GM18502 (cell line): ENCODE results near the gene SLC22A12.
"Not testable (repeated sequence)": the region's sequence is repeated elsewhere in the genome, so short reads cannot be mapped to it uniquely, and the experiment has no call there.

Source experiments
- ATAC-seq: cut with Tn5 transposase; IDR thresholded peaks from one replicate; pipeline ENCODE4 v1.9.1; 2021; ENCODE audit warnings: mild to moderate bottlenecking; ENCODE audit not compliant: unreplicated experiment, poor library complexity

Gene SLC22A12

GRCh38 chr11:64582885-64583284, 8.1 kb upstream of the SLC22A12 start:
- no peak for ATAC-seq

DNA sequence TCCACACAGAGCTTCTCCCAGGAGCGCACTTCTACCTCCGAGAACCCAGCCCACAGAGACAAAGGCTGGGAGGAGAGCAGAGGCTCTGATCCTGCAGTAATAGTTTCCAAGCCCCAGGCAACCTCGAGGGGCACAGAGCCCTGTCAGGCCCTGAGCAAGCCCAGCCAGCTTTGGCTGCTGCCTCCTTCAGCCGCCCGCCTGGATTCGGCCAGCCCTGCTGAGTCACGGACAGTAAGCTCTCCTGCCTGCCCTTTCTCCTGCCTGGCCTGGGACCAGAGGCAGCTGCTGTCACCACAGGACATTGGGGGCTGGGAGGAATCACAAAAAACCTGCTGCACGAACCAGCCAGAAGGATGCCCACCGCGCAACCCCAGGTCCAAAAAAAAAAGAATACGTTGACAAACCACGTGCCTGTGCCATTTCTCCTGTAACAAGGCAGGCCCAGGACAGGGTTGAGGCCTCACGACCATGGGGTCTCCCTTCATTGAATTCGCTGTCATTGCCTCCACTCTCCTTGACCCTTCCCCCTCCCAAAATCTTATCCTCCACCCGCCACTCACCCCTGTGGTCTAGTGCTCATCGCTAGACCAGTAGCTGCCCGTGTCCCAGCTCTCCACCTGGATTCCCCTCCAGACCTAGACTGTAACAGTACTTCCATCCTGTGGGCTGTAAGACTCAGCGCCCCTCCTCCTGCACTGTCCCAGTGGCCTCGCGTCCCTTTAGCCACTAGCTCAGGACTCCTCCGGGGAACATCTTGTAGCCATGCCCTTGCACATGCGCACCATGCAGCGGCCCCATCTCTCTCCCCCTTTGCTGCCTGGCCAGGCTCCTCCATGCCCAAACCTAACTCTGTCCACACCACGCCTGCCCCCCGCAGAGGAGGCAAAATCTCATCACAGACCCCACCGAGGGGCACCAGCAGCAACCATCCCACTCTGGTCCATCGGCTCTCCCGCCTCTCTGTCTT, 7.4 kb upstream of the SLC22A12 start:
- ATAC-seq: no peak

DNA sequence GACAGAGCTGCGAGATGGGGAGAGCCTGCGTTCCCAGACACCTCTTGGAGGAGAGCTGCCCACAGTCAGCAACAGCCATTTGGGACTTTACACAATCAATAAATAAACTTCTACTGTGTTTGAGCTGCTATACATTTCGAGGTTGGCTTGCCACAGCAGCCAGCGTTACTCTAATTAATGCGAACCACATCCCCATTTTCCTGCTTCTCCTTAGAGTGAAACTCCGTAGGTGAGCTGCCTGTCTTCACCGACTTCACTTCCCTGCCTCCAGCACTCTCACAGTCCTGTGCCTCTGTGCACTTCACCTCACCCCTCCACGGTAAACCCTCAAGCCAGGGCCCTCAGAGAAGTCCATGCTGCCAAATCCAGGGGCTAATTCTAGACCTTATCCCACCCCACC, 5.9 kb upstream of the SLC22A12 start:
- ATAC-seq: no peak

DNA sequence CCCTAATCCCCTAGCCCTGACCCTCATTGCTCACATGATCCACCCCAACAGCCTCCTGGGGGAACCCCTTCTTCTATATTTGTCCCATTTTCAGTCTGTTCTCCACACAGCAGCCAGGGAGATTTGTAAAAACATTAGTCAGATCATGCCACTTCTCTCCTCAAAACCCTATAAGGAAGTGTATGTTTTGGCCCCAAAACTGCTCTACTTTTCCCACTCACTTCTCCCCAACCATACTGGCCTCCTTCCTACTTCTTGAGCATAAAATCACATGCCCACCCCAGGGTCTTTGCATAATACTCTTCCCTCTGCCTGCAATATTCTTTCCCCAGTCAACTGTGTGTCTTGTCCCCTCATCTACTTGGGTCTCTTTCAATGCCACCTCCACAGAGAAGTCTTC, 4.7 kb upstream of the SLC22A12 start:
- ATAC-seq: no peak

DNA sequence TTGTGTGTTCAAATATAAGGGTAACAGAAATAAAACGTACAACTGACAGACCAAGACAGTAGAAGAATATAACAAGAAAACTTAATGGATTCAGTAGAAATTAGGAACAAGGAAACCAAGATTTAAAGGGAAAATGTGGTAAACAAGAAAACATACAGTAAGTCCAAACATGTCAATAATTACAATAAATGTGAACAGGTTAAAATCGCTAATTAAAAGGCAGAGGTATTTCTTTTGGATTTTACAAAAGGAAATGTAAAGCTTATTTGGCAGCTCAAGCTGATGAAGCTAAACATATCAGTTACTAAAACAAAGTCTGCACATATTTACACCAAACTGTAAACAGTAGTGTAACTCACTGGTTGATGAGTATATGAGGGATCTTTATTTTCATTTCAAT, 2.3 kb upstream of the SLC22A12 start:
- ATAC-seq: no peak

GRCh38 chr11:64591257-64592233, 525 bp downstream of the SLC22A12 start:
- ATAC-seq: no peak

- no peak for ATAC-seq
Measured at GRCh38 chr11:64592234-64592615, 1.2 kb downstream of the SLC22A12 start.

DNA sequence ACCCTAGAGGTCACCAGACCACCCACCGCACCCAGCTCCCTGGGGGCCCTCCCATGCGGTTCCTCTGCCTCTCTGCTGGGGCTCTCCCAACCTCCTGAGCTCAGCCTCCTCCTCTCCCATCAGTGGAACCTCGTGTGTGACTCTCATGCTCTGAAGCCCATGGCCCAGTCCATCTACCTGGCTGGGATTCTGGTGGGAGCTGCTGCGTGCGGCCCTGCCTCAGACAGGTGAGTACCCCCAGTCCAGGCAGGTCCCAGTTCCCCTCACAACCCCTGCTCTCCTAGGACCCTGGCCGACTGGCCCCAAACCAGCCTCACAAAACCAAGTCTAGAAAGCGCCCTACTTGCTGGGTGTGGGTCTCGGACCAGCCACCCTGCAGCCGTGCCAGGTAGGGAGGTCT, 1.6 kb downstream of the SLC22A12 start:
- ATAC-seq: no peak

DNA sequence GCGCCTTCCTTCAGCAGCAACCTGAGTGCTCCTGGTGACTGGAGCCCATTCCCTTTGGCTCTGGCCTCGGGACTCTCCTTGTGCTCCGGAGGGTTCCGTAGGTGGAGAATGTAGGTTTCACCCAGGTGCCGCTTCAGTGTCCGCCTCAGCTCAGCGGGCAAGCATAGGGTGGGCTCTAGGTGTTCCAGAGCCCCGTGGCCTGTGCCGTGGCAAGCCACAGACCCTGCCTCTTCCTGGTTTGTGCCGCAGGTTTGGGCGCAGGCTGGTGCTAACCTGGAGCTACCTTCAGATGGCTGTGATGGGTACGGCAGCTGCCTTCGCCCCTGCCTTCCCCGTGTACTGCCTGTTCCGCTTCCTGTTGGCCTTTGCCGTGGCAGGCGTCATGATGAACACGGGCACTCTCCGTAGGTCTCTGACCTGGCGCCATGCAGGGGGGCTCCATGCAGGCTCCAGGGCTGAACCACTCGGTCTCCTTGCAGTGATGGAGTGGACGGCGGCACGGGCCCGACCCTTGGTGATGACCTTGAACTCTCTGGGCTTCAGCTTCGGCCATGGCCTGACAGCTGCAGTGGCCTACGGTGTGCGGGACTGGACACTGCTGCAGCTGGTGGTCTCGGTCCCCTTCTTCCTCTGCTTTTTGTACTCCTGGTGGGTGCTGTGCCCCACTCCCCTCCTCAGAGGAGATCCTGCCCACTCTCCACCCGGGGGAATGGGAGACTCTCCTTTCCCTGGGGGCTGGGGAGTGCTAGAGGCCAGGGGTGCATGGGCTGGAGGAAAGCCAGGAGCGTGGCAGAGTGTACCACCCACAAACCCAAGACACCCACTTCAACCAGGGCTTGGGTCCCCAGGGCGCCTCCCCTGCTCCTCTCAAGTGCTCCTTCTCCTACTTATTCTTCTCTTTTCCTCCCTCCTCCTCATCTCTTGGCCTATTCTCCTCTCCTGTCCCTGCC, 2.4 kb downstream of the SLC22A12 start:
- ATAC-seq: no peak

- no peak for ATAC-seq
Measured at GRCh38 chr11:64594159-64594939, 3.3 kb downstream of the SLC22A12 start.

- ATAC-seq: not testable (repeated sequence)
Measured at GRCh38 chr11:64595922-64596321, 4.9 kb downstream of the SLC22A12 start.

- no peak for ATAC-seq
Measured at GRCh38 chr11:64597671-64598101, 6.7 kb downstream of the SLC22A12 start.

DNA sequence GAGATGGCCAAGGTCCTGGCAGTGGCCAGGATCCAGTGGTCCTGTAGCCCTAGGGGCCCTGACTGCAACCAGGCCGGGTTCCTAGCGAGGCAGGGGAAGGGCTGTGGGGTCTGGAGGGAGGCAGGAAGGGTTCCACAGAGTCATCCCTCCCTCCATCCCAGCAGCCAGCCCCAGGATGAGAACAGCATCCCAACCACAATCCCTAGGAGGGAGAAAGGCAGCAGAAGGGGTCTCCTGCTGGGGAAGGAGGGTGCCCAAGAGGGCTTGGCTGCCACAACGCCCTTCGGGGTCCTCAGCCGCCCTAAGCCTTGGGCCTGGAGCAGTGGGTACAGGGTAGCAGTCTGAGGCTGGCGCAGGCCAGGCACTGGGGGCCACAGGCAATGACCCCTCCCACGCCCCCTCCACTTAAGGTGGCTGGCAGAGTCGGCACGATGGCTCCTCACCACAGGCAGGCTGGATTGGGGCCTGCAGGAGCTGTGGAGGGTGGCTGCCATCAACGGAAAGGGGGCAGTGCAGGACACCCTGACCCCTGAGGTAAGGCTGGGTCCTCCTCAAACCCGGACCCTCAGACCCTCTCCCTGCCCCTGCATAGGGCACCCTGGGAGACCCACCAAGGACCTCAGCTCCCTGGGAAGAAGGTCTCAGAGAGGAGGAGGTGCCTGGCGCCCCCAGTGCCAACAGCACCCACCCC, 7.2 kb downstream of the SLC22A12 start:
- no peak for ATAC-seq

DNA sequence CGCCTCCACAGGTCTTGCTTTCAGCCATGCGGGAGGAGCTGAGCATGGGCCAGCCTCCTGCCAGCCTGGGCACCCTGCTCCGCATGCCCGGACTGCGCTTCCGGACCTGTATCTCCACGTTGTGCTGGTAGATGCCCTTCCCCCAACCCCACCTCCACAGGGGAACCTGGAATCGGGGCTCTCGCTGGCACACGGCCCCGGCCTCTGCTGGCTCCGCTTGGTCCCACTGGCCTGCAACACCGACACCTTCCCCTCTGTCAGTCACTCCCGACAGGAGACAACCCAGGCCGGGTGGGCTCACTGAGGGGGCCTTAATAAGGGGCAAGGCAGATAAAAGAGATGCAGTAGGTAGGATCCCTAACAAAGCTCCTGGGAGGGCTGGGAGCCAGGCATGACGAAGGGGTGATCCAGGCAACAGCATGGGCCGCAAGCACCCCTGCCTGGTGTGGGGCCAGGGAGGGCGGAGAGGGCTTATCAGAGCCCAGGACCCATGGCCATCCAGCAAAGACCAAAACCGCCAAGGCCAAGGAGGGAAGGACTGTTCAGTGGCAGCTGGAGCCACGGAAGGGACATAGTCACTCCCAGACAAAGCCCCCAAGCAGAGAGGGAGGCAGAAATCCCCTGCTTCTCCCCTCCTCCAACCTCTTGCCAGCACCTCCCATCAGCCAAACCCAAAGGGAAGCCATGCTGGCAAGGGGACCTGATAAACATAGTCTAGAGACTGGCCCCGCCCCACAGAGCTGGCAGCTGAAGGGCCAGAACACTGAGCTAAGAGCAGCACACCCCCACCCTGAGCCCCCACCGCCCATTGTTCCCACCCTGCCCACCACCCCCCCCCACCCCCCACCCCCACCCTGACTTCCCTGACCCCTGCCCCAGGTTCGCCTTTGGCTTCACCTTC, 8.0 kb downstream of the SLC22A12 start:
- no peak for ATAC-seq

- ATAC-seq: no peak
Measured at GRCh38 chr11:64599698-64600211, 8.7 kb downstream of the SLC22A12 start.

- no peak for ATAC-seq
Measured at GRCh38 chr11:64600281-64600992, 9.4 kb downstream of the SLC22A12 start.
